Measurements from ENCODE around the gene CPLX1. TPM values are rescaled to one million over a fixed set of nuclear protein-coding genes. Genes with fewer than 3 reads are reported as not detected.
"Not testable (repeated sequence)": the region's sequence is repeated elsewhere in the genome, so short reads cannot be mapped to it uniquely, and the experiment has no call there.

Gene CPLX1
- total RNA-seq, 1 experiment from 2014 or later: 2.7 TPM

DNA sequence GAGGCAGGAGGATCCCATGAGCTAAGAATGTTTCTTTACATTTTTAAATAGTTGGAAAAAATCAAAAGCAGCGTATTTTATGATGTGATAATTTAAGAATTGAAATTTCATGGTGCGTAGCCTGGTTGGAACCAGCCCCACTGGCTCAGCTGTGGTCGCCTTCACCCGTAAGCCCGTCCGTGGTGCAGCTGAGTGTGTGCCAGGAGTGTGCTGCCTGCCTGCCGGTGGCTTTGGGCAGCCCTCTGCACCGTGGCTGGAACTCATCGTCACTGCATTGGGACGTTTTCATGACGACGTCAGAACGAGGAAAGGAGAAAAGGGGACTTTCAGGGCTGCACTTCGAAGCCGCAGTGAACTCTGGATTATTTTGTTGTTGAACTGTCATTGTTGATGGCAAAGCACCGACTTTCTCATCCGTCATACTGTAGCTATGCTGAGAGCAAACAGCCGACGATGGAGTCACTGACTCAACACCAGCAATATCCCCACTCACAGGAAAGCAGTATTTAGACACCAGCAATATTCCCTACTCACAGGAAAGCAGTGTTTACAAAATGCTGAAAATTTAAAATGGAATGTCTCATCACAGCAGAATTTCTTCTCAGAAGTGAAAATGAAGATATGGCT lies 85.2 kb downstream of the CPLX1 start:
- Mint-ChIP-seq H3K4me3 (ENCODE audit: unreplicated experiment) (no peak overlapping the region), H3K4me1 (ENCODE audit: insufficient read depth, unreplicated experiment) (peaks cover 11% of the 10 kb centered on the region), H3K9me3 (ENCODE audit: unreplicated experiment) (no peaks in the 10 kb centered on the region), H3K27ac (ENCODE audit: low read depth, unreplicated experiment) (no peak overlapping the region), H3K36me3 (ENCODE audit: insufficient read depth, unreplicated experiment) (peaks cover 62% of the 10 kb centered on the region), H3K27me3 (ENCODE audit: insufficient read depth, unreplicated experiment) (no peaks in the 10 kb centered on the region)
- TF ChIP-seq, protein P1, sequence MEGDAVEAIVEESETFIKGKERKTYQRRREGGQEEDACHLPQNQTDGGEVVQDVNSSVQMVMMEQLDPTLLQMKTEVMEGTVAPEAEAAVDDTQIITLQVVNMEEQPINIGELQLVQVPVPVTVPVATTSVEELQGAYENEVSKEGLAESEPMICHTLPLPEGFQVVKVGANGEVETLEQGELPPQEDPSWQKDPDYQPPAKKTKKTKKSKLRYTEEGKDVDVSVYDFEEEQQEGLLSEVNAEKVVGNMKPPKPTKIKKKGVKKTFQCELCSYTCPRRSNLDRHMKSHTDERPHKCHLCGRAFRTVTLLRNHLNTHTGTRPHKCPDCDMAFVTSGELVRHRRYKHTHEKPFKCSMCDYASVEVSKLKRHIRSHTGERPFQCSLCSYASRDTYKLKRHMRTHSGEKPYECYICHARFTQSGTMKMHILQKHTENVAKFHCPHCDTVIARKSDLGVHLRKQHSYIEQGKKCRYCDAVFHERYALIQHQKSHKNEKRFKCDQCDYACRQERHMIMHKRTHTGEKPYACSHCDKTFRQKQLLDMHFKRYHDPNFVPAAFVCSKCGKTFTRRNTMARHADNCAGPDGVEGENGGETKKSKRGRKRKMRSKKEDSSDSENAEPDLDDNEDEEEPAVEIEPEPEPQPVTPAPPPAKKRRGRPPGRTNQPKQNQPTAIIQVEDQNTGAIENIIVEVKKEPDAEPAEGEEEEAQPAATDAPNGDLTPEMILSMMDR (IDR thresholded peaks at IDR 0.05; ENCODE audit: unreplicated experiment): no peak
- no peak for DNase-seq (ENCODE audit: unreplicated experiment)
- intact Hi-C loops (cut with micrococcal nuclease): no loop called here
- ChIA-PET CTCF (interaction anchor here (0.6 to 1.8 kb wide), 4 partner anchors 12 to 270 kb away, joined by 3 to 5 read pairs (median 4); no protein-coding TSS in a partner anchor), POLR2A (interaction anchor here (0.9 to 1.4 kb wide), 2 partner anchors 8 to 12 kb away, joined by 3 read pairs; no protein-coding TSS in a partner anchor)
- BruUV-seq (replicated peaks): no TSS peak

DNA sequence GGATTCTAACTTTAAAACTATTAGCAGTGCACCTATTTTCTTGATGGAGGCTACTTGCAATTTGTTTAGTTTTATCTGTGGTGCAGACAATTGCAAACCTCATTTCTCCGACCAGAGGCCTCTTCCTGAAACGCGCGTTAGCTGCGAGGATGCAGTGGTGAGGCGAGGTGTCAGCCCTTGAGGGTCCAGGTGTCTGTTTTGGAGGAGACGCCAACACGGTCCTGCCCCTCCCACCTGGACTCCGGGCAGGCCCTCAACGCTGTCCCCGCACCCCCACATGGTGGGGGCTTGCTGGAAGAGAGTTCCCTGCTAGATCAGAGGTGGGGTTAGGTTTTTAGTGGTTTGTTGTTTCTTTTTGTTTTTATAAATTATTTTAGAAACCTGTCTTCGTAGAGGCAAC lies 85.9 kb downstream of the CPLX1 start:
- DNase-seq (ENCODE audit: unreplicated experiment): no peak
- Mint-ChIP-seq H3K36me3 (ENCODE audit: insufficient read depth, unreplicated experiment) (peaks cover 70% of the 10 kb centered on the region), H3K4me1 (ENCODE audit: insufficient read depth, unreplicated experiment) (peaks cover 11% of the 10 kb centered on the region), H3K27ac (ENCODE audit: low read depth, unreplicated experiment) (no peak overlapping the region), H3K4me3 (ENCODE audit: unreplicated experiment) (no peak overlapping the region), H3K27me3 (ENCODE audit: insufficient read depth, unreplicated experiment) (no peaks in the 10 kb centered on the region), H3K9me3 (ENCODE audit: unreplicated experiment) (no peaks in the 10 kb centered on the region)
- no TSS peak for BruUV-seq (replicated peaks)
- POLR2A ChIA-PET: no interaction called here
- intact Hi-C loops (cut with micrococcal nuclease): no loop called here
- CTCF ChIA-PET: interaction anchor here (1.1 to 1.3 kb wide), 2 partner anchors 42 to 270 kb away, joined by 3 to 5 read pairs; no protein-coding TSS in a partner anchor
- TF ChIP-seq, protein P1 (IDR thresholded peaks at IDR 0.05; ENCODE audit: unreplicated experiment): no peak

DNA sequence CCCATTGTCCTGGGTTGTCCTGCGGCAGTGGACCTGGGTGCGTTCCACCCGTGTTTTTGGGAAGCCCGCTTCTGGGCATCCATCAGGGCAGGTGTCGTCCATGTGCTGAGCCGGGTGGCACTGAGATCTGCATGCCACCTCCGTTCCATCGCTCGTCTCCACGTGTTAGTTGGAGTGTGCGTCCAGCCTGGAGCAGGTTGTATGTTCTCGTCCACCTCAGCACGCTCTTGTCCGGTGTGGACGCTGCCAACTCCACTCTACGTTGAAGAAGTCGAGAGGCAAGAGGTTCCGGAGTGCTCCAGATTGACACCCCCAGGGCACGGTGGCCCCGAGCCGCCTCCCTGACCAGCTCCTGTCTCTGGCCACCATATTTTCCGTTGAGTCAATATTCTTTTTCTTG lies 86.4 kb downstream of the CPLX1 start:
- Mint-ChIP-seq H3K36me3 (ENCODE audit: insufficient read depth, unreplicated experiment) (peaks cover 72% of the 10 kb centered on the region), H3K4me1 (ENCODE audit: insufficient read depth, unreplicated experiment) (peaks cover 11% of the 10 kb centered on the region), H3K27ac (ENCODE audit: low read depth, unreplicated experiment) (no peak overlapping the region), H3K9me3 (ENCODE audit: unreplicated experiment) (no peaks in the 10 kb centered on the region), H3K4me3 (ENCODE audit: unreplicated experiment) (no peak overlapping the region), H3K27me3 (ENCODE audit: insufficient read depth, unreplicated experiment) (no peaks in the 10 kb centered on the region)
- DNase-seq (ENCODE audit: unreplicated experiment): no peak
- ChIA-PET POLR2A (no interaction called here), CTCF (interaction anchor here (0.6 kb wide), 1 partner anchor 11 kb away, joined by 5 read pairs; no protein-coding TSS in a partner anchor)
- intact Hi-C loops (cut with micrococcal nuclease): no loop called here
- BruUV-seq (replicated peaks): no TSS peak
- TF ChIP-seq, protein P1 (IDR thresholded peaks at IDR 0.05; ENCODE audit: unreplicated experiment): no peak

DNA sequence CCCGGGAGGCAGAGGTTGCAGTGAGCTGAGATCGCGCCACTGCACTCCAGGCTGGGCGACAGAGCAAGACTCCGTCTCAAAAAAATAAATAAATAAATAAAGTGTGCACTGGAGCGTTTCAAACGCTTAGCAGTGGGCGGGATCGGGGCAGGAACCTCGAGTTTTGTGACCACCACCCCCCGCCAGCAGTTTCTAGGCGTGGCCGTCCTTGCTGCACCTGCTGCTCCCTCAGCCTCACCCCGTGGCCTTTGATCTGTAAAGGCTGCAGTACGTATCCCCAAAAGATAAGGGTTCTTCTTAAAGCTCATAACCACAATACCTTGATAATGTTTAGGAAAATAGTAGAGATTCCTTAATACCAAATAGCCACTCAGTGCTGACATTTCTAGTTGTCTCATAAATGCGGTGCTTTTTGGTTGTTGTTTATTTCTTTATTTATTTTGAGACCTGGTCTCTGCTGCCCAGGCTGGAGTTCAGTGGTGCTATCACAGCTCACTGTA lies 87.1 kb downstream of the CPLX1 start:
- no peak for DNase-seq (ENCODE audit: unreplicated experiment)
- Mint-ChIP-seq H3K4me3 (ENCODE audit: unreplicated experiment) (no peak overlapping the region), H3K9me3 (ENCODE audit: unreplicated experiment) (no peaks in the 10 kb centered on the region), H3K27me3 (ENCODE audit: insufficient read depth, unreplicated experiment) (no peaks in the 10 kb centered on the region), H3K4me1 (ENCODE audit: insufficient read depth, unreplicated experiment) (peaks cover 3% of the 10 kb centered on the region), H3K36me3 (ENCODE audit: insufficient read depth, unreplicated experiment) (peaks cover 74% of the 10 kb centered on the region), H3K27ac (ENCODE audit: low read depth, unreplicated experiment) (no peak overlapping the region)
- BruUV-seq (replicated peaks): no TSS peak
- TF ChIP-seq, protein P1 (IDR thresholded peaks at IDR 0.05; ENCODE audit: unreplicated experiment): no peak
- CTCF ChIA-PET: interaction anchor here (0.6 to 1.3 kb wide), 2 partner anchors 10 to 185 kb away, joined by 3 to 5 read pairs; no protein-coding TSS in a partner anchor
- POLR2A ChIA-PET: no interaction called here
- intact Hi-C loops (cut with micrococcal nuclease): no loop called here

DNA sequence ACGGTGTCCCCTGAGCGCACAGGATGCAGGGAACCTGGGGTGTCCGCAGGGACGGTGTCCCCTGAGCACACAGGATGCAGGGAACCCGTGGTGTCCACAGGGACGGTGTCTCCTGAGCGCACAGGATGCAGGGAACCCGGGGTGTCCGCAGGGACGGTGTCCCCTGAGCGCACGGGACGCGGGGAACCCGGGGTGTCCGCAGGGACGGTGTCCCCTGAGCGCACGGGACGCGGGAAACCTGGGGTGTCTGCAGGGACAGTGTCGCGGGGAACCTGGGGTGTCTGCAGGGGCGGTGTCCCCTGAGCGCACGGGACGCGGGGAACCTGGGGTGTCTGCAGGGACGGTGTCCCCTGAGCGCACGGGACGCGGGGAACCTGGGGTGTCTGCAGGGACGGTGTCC lies 89.4 kb downstream of the CPLX1 start:
- CTCF ChIA-PET: interaction anchor here (0.9 kb wide), 1 partner anchor 609 kb away, joined by 3 read pairs; no protein-coding TSS in a partner anchor
- POLR2A ChIA-PET; intact Hi-C loops (cut with micrococcal nuclease): not testable (repeated sequence)

More for the DNA sequence above, 89.4 kb downstream of the CPLX1 start:
- not testable (repeated sequence) for H3K27ac Mint-ChIP-seq (ENCODE audit: low read depth, unreplicated experiment); BruUV-seq (replicated peaks); H3K4me3 Mint-ChIP-seq (ENCODE audit: unreplicated experiment); DNase-seq (ENCODE audit: unreplicated experiment); H3K4me1 Mint-ChIP-seq (ENCODE audit: insufficient read depth, unreplicated experiment); H3K27me3 Mint-ChIP-seq (ENCODE audit: insufficient read depth, unreplicated experiment); H3K9me3 Mint-ChIP-seq (ENCODE audit: unreplicated experiment)
- H3K36me3 Mint-ChIP-seq (ENCODE audit: insufficient read depth, unreplicated experiment): peaks cover 77% of the 10 kb centered on the region

Measured in MCF 10A (cell line).